Trophoblast cell (in vitro differentiated cells and primary cell): ENCODE measurements around the gene BMP10.
A peak's percentile ranks its signal among the peaks of the same experiment; 100 is the strongest.

Source experiments
- DNase-seq, 2 donors: peaks; one replicate each; pipeline ENCODE4 v3.0.0-alpha.2; 2016
- H2AFZ ChIP-seq: 2 replicates; pipeline ENCODE4 v1.6.1; 2013; ENCODE audit warnings: low read length, moderate library complexity, mild to moderate bottlenecking; ENCODE audit not compliant: insufficient read depth, poor library complexity
- H2AK5ac ChIP-seq: 2 replicates; pipeline ENCODE4 v1.6.1; 2013; ENCODE audit warnings: mild to moderate bottlenecking, low read length
- H2BK120ac ChIP-seq: 2 replicates; pipeline ENCODE4 v1.6.1; 2013; ENCODE audit warnings: low read length, mild to moderate bottlenecking, moderate library complexity; ENCODE audit not compliant: insufficient read depth, poor library complexity
- H2BK12ac ChIP-seq: 2 replicates; pipeline ENCODE4 v1.6.1; 2013; ENCODE audit warnings: mild to moderate bottlenecking, low read length, moderate library complexity
- H2BK5ac ChIP-seq: 2 replicates; pipeline ENCODE4 v1.6.1; 2013; ENCODE audit warnings: low read length, low read depth, moderate library complexity, mild to moderate bottlenecking; ENCODE audit not compliant: poor library complexity
- H3K14ac ChIP-seq: 2 replicates; pipeline ENCODE4 v1.6.1; 2013; ENCODE audit warnings: mild to moderate bottlenecking, low read length
- H3K18ac ChIP-seq: 2 replicates; pipeline ENCODE4 v1.6.1; 2013; ENCODE audit warnings: mild to moderate bottlenecking, low read length
- H3K23ac ChIP-seq: 2 replicates; pipeline ENCODE4 v1.6.1; 2013; ENCODE audit warnings: low read length
- H3K27ac ChIP-seq: 2 replicates; pipeline ENCODE4 v1.5.1; 2013; ENCODE audit warnings: low read depth, mild to moderate bottlenecking, inconsistent platforms, low read length, moderate library complexity
- H3K27me3 ChIP-seq: 2 replicates; pipeline ENCODE4 v1.6.1; 2013; ENCODE audit warnings: inconsistent platforms, mild to moderate bottlenecking, low read length, moderate library complexity; ENCODE audit not compliant: insufficient read depth
- H3K36me3 ChIP-seq, 2 experiments: 1 replicate in 1 of 2; 2 replicates in 1 of 2; pipeline ENCODE4 v1.6.1; 2013; ENCODE audit warnings: low read length in 2 of 2, mild to moderate bottlenecking in 2 of 2, moderate library complexity in 1 of 2; ENCODE audit not compliant: insufficient read depth in 2 of 2, control insufficient read depth in 1 of 2
- H3K4ac ChIP-seq: 2 replicates; pipeline ENCODE4 v1.6.1; 2013; ENCODE audit warnings: low read depth, mild to moderate bottlenecking, low read length, moderate library complexity
- H3K4me1 ChIP-seq, 2 experiments: 1 replicate in 1 of 2; 2 replicates in 1 of 2; pipeline ENCODE4 v1.6.1; 2013; ENCODE audit warnings: low read length in 2 of 2, mild to moderate bottlenecking in 2 of 2, moderate library complexity in 1 of 2; ENCODE audit not compliant: insufficient read depth in 2 of 2, control insufficient read depth in 1 of 2
- H3K4me2 ChIP-seq: 2 replicates; pipeline ENCODE4 v1.6.1; 2013; ENCODE audit warnings: inconsistent platforms, mild to moderate bottlenecking, low read length, moderate library complexity
- H3K4me3 ChIP-seq: 2 replicates; pipeline ENCODE4 v1.5.1; 2013; ENCODE audit warnings: mild to moderate bottlenecking, low read depth, low read length, inconsistent platforms
- H3K79me1 ChIP-seq: one replicate; pipeline ENCODE4 v1.6.1; 2013; ENCODE audit warnings: low read length
- H3K79me2 ChIP-seq: 2 replicates; pipeline ENCODE4 v1.6.1; 2013; ENCODE audit warnings: low read length, mild to moderate bottlenecking; ENCODE audit not compliant: control insufficient read depth, insufficient read depth, poor library complexity
- H3K9ac ChIP-seq: 2 replicates; pipeline ENCODE4 v1.6.1; 2013; ENCODE audit warnings: mild to moderate bottlenecking, low read length
- H3K9me3 ChIP-seq: 2 replicates; pipeline ENCODE4 v1.6.1; 2013; ENCODE audit warnings: low read depth, mild to moderate bottlenecking, control low read depth, inconsistent platforms, low read length; ENCODE audit not compliant: insufficient read depth
- H4K12ac ChIP-seq: 2 replicates; pipeline ENCODE4 v1.6.1; 2013; ENCODE audit warnings: low read depth, mild to moderate bottlenecking, low read length, moderate library complexity
- H4K8ac ChIP-seq: 2 replicates; pipeline ENCODE4 v1.6.1; 2013; ENCODE audit warnings: low read depth, mild to moderate bottlenecking, low read length, moderate library complexity
- H4K91ac ChIP-seq: one replicate; pipeline ENCODE4 v1.6.1; 2013; ENCODE audit warnings: low read depth, mild to moderate bottlenecking, low read length, moderate library complexity
- WGBS: extraction: QIAGEN DNeasy Blood & Tissue Kit; methylation state at CpG from one replicate; pipeline ENCODE4 v1.1.7; 2013; ENCODE audit warnings: missing lambda C conversion rate; ENCODE audit not compliant: insufficient read length, insufficient coverage; ENCODE audit errors: extremely low coverage; 5-methylcytosine and 5-hydroxymethylcytosine counted together

Gene BMP10

DNA sequence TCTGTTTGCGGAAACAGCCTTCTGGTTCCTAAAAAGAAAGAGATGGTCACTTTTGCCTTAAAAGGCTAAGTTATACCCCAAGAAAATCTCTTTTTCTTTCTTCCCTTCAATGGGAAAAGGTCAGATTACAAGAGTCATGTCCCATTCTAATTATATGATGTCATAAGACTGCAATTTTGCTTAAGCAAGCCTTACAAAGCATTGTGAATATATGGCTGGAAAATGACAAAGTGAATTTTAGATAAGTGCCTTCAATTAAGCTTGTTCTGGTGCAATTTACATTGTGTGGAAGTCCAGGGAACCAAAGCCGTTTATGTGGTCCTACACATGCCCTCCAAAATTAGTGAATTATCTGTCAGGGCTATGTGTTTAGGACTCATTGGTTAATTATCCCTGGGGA is 7.6 kb upstream of the BMP10 start:
- Histone ChIP-seq H2AFZ (no peak overlapping the region), H2BK120ac (no peak overlapping the region), H4K8ac (no peak overlapping the region), H2AK5ac (no peak overlapping the region), H4K12ac (no peak overlapping the region), H3K36me3 (no peaks in the 10 kb centered on the region), H3K79me1 (no peaks in the 10 kb centered on the region), H3K79me2 (no peaks in the 10 kb centered on the region), H3K27me3 (no peaks in the 10 kb centered on the region), H3K9me3 (no peaks in the 10 kb centered on the region), H3K9ac (no peak overlapping the region), H2BK5ac (no peak overlapping the region), H3K27ac (no peak overlapping the region), H3K4me1 (peaks cover 2 to 3% of the 10 kb centered on the region in 2 experiments), H3K14ac (no peak overlapping the region), H3K4me3 (no peak overlapping the region), H3K4me2 (no peak overlapping the region), H2BK12ac (no peak overlapping the region), H4K91ac (no peak overlapping the region), H3K18ac (no peak overlapping the region), H3K23ac (no peak overlapping the region), H3K4ac (no peak overlapping the region)
- DNase-seq, result peak in 1 of 2 donors; percentile 55
- WGBS, result no CpG with 5 or more reads among the region's 2 CpGs

DNA sequence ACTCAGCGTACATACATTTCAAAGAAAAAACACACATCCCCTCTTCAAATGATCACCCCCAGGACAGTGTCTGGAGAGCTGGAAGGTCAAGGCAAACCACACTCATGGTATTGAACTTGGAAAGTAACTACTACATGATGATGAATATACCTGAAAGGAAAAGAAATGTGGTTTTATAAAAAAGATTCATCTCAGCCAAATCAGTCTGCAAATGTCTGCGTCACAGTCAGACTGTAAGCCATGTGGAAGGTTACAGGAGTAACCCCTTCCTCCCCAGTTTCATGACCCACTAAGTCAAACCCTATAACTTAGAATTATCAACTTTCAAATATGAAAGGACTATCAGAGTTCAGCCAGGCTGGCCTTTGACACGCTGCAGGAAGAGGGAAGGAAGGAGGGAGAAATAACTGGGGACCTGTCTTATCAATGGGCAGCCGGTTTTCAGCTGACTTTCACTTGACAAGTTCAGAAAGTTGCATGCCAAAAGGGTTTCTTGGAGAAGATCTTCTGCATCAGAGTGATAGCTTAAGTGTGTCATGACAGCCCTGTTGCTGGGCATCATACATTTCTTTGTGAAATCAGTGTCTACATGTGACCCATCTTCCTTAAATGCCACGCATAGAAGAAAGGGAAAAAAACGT is 7.0 kb upstream of the BMP10 start:
- WGBS, result no CpG with 5 or more reads among the region's 6 CpGs
- peaks cover 2 to 3% of the 10 kb centered on the region in 2 experiments for H3K4me1 ChIP-seq

DNA sequence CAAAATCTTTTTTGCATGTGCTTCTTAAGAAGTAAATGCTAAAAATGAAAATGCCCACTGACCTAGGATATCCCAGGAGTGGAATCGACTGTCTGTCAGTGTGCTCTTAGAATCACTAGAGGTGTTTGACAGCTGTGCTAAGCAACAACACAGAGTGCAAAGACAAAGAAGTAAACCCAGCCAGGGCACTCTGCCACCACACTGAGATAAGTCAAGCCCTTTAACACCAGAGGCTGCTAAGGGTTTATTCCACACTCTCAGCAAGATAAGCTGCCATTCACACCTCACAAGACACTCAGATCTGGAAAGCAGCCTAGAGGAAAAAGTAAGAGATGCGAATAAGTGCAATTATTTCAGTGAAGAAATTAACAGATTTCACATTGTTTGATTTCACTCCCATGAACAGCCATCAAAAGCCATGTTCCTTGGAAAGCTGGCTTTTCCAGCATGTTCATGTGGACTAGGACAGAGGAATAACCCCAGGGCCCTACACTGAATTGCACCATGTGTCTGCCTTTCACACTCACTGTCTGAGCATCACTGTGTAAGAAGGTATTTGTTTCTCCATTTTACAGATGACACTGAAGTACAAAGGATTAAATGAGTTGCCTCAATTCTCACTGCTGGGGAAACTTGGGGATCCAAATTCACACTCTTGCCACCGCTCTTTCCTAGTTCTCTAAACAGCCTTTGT is 6.0 kb upstream of the BMP10 start:
- H2BK12ac ChIP-seq, result no peak overlapping the region
- no peak overlapping the region for H3K4ac ChIP-seq
- H3K36me3 ChIP-seq, result no peaks in the 10 kb centered on the region
- H3K27me3 ChIP-seq, result no peaks in the 10 kb centered on the region
- no peaks in the 10 kb centered on the region for H3K79me2 ChIP-seq
- H3K79me1 ChIP-seq, result no peaks in the 10 kb centered on the region
- H2AK5ac ChIP-seq, result no peak overlapping the region
- no peak overlapping the region for H4K8ac ChIP-seq
- H3K18ac ChIP-seq, result no peak overlapping the region
- no peaks in the 10 kb centered on the region for H3K9me3 ChIP-seq
- no peak overlapping the region for H4K91ac ChIP-seq
- H2BK120ac ChIP-seq, result no peak overlapping the region
- no peak overlapping the region for H3K4me2 ChIP-seq
- H4K12ac ChIP-seq, result no peak overlapping the region
- DNase-seq, result no peak
- H3K23ac ChIP-seq, result no peak overlapping the region
- H3K14ac ChIP-seq, result no peak overlapping the region
- H3K4me3 ChIP-seq, result no peak overlapping the region
- H3K27ac ChIP-seq, result no peak overlapping the region
- WGBS, result no CpG with 5 or more reads among the region's 3 CpGs
- no peak overlapping the region for H2AFZ ChIP-seq
- H3K4me1 ChIP-seq, result peaks cover 2 to 3% of the 10 kb centered on the region in 2 experiments
- H2BK5ac ChIP-seq, result no peak overlapping the region
- no peak overlapping the region for H3K9ac ChIP-seq

More for the DNA sequence above, 7.0 kb upstream of the BMP10 start:
- no peak overlapping the region for H3K4ac ChIP-seq
- H3K79me1 ChIP-seq, result no peaks in the 10 kb centered on the region
- no peak overlapping the region for H2BK12ac ChIP-seq
- H3K18ac ChIP-seq, result no peak overlapping the region
- H4K91ac ChIP-seq, result no peak overlapping the region
- H3K4me3 ChIP-seq, result no peak overlapping the region
- no peaks in the 10 kb centered on the region for H3K36me3 ChIP-seq
- no peak overlapping the region for H2AFZ ChIP-seq
- no peaks in the 10 kb centered on the region for H3K9me3 ChIP-seq
- H3K14ac ChIP-seq, result no peak overlapping the region
- peak in 1 of 2 donors; percentile 44 for DNase-seq
- no peak overlapping the region for H3K27ac ChIP-seq
- H3K9ac ChIP-seq, result no peak overlapping the region
- H4K12ac ChIP-seq, result no peak overlapping the region
- H2AK5ac ChIP-seq, result no peak overlapping the region
- no peaks in the 10 kb centered on the region for H3K27me3 ChIP-seq
- no peak overlapping the region for H2BK5ac ChIP-seq
- H3K23ac ChIP-seq, result no peak overlapping the region
- no peaks in the 10 kb centered on the region for H3K79me2 ChIP-seq
- no peak overlapping the region for H2BK120ac ChIP-seq
- no peak overlapping the region for H3K4me2 ChIP-seq
- no peak overlapping the region for H4K8ac ChIP-seq

DNA sequence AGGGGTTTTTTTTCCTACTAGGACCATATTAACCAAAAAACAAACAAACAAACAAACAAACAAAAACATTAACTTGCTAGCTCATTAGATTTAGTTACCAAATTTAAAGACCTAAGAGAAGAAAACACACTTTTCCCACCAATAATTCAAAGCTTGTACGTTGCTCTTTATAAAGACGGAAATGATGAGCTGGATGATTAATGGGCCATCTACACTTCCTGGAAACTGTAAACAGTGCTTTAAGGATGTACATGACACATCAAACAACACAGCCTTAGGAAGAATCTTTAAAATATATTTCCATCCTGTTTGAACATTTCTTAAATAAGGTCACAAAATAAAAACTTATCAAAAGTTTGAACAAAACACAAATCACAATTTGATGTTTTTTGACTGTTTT is 982 bp downstream of the BMP10 start:
- Histone ChIP-seq H3K36me3 (no peaks in the 10 kb centered on the region), H3K4me1 (no peaks in the 10 kb centered on the region), H2BK12ac (no peak overlapping the region), H4K8ac (no peak overlapping the region), H3K9me3 (no peaks in the 10 kb centered on the region), H2AFZ (no peak overlapping the region), H3K79me2 (no peaks in the 10 kb centered on the region), H3K27me3 (no peaks in the 10 kb centered on the region), H2BK5ac (no peak overlapping the region), H3K23ac (no peak overlapping the region), H3K14ac (no peak overlapping the region), H2AK5ac (no peak overlapping the region), H3K4me2 (no peak overlapping the region), H3K9ac (no peak overlapping the region), H3K18ac (no peak overlapping the region), H3K4me3 (no peak overlapping the region), H4K12ac (no peak overlapping the region), H3K27ac (no peak overlapping the region), H3K79me1 (no peaks in the 10 kb centered on the region), H3K4ac (no peak overlapping the region), H4K91ac (no peak overlapping the region), H2BK120ac (no peak overlapping the region)
- no CpG with 5 or more reads among the region's 2 CpGs for WGBS
- no peak for DNase-seq
